Activated T-helper 2 cell treated with anti-CD3 and anti-CD28 coated beads, Interferon-gamma antibody, Interleukin-2, Interleukin-4, amounts not matched to agents 10 μg/mL and 5 μg/mL and 100 μg/mL, durations not matched to agents 14 hours and 24 hours and 36 hours (primary cell): ENCODE data around the gene YDJC. TPM values are rescaled to one million over a fixed set of nuclear protein-coding genes. Genes with fewer than 3 reads are reported as not detected.
"Not testable (repeated sequence)": the region's sequence is repeated elsewhere in the genome, so short reads cannot be mapped to it uniquely, and the experiment has no call there.

Experiments
- DNase-seq: peaks from one replicate; pipeline ENCODE4 v3.0.0; 2021; ENCODE audit warnings: low spot score
- H3K27ac Mint-ChIP-seq: one replicate; pipeline ENCODE4 v1.8.0; 2021; ENCODE audit warnings: mixed read lengths
- H3K27me3 Mint-ChIP-seq: one replicate; pipeline ENCODE4 v1.8.0; 2021; ENCODE audit warnings: low read depth, mixed read lengths
- H3K36me3 Mint-ChIP-seq: one replicate; pipeline ENCODE4 v1.8.0; 2021; ENCODE audit warnings: low read depth, mixed read lengths
- H3K4me1 Mint-ChIP-seq: one replicate; pipeline ENCODE4 v1.8.0; 2021; ENCODE audit warnings: low read depth, mixed read lengths
- H3K4me3 Mint-ChIP-seq: one replicate; pipeline ENCODE4 v1.8.0; 2021; ENCODE audit warnings: low read depth, mild to moderate bottlenecking, moderate library complexity, mixed read lengths
- H3K9me3 Mint-ChIP-seq: one replicate; pipeline ENCODE4 v1.8.0; 2021; ENCODE audit warnings: mixed read lengths
- intact Hi-C: fragments of 100-400 bp; cut with micrococcal nuclease; formaldehyde crosslinking; loops from one replicate; pipeline ENCODE4 v1.15.1; 2023
- total RNA-seq: library from RNA; stranded (reverse); gene quantifications from 2 replicates; pipeline ENCODE4 v1.2.3, GENCODE V29; 2022

The YDJC gene, protein sequence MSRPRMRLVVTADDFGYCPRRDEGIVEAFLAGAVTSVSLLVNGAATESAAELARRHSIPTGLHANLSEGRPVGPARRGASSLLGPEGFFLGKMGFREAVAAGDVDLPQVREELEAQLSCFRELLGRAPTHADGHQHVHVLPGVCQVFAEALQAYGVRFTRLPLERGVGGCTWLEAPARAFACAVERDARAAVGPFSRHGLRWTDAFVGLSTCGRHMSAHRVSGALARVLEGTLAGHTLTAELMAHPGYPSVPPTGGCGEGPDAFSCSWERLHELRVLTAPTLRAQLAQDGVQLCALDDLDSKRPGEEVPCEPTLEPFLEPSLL
- total RNA-seq: 44.3 and 49.6 TPM in 2 replicates

DNA sequence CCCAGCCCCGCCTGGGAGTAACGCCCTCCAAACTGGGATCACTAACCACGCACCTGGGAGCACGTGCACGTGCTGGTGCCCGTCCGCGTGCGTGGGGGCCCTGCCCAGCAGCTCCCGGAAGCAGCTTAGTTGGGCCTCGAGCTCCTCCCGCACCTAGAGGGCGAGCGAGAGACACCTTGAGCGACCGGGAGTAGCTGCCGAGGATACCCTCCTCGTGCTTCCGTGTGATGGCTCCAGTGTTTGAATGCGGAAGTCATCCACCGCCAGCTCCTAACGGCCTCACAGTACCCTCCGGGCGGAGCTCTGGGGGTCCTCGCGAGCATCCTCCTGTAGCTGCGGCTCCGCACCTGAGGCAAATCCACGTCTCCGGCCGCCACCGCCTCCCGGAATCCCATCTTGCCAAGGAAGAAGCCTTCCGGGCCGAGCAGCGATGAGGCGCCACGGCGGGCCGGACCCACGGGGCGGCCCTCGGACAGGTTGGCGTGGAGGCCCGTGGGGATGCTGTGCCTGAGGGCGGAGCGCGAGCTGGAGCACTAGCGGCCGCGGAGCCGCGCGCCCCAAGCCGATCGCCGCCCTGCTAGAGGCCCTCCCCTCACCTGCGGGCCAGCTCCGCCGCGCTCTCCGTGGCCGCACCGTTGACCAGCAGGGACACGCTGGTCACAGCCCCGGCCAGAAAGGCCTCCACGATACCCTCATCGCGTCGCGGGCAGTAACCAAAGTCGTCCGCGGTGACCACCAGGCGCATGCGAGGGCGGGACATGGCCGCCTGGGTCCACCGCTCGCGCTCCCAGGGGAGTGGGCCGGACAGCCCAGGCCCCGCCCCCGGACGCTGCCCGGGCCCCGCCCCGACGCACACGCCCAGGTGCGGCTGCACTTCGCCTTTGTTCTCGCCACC is at the start of gene YDJC:
Gene YDJC, minus strand, starts transcription at position 768 of the 895 bp plus-strand sequence. Its CDS starts 8 bp downstream, at position 760.
- Mint-ChIP-seq H3K9me3 (no peaks in the 10 kb centered on the region), H3K4me1 (peaks cover 36% of the 10 kb centered on the region), H3K27ac (peak within 1 kb of the TSS; percentile 90), H3K4me3 (peak within 1 kb of the TSS; percentile 89), H3K36me3 (peaks cover 29% of the 10 kb centered on the region), H3K27me3 (no peaks in the 10 kb centered on the region)
- peak; percentile 91 for DNase-seq
- intact Hi-C loops: loop anchor here (1.0 kb wide), 2 partner anchors 13 to 58 kb away; partner anchors contain the start of gene SDF2L1

DNA sequence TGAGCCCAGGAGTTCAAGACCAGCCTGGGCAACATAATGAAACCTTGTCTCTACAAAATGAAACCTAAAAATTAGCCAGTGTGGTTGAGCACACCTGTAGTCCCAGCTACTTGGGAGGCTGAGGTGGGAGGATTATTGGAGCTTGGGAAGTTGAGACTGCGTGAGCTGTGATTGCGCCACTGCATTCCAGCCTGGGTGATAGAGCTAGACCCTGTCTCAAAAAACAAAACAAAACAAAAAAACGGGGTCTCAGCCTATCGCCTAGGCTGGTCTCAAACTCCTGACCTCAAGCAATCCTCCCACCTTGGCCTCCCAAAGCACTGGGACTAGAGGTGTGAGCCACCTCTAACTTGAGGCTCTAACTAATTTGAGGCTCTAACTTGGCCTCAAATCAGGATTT is 49.6 kb upstream of the YDJC start:
- Mint-ChIP-seq H3K4me1 (no peaks in the 10 kb centered on the region), H3K4me3 (no peak overlapping the region), H3K27me3 (no peaks in the 10 kb centered on the region), H3K9me3 (no peaks in the 10 kb centered on the region), H3K36me3 (peaks cover 43% of the 10 kb centered on the region), H3K27ac (no peak overlapping the region)
- intact Hi-C loops: no loop called here
- DNase-seq: no peak

DNA sequence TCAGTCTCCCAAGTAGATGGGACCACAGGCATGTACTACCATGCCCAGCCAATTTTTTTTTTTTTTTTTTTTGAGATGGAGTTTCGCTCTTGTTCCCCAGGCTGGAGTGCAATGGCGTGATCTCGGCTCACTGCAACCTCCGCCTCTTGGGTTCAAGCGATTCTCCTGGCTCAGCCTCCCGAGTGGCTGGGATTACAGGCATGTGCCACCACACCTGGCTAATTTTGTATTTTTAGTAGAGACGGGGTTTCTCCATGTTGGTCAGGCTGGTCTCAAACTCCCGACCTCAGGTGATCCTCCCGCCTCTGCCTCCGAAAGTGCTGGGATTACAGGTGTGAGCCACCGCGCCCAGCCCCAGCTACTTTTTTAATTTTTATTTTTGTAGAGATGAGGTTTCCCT is 49.0 kb upstream of the YDJC start:
- H3K4me3 Mint-ChIP-seq, H3K27me3 Mint-ChIP-seq, H3K27ac Mint-ChIP-seq, intact Hi-C loops, DNase-seq, H3K9me3 Mint-ChIP-seq, H3K4me1 Mint-ChIP-seq: not testable (repeated sequence)
- H3K36me3 Mint-ChIP-seq: peaks cover 46% of the 10 kb centered on the region

DNA sequence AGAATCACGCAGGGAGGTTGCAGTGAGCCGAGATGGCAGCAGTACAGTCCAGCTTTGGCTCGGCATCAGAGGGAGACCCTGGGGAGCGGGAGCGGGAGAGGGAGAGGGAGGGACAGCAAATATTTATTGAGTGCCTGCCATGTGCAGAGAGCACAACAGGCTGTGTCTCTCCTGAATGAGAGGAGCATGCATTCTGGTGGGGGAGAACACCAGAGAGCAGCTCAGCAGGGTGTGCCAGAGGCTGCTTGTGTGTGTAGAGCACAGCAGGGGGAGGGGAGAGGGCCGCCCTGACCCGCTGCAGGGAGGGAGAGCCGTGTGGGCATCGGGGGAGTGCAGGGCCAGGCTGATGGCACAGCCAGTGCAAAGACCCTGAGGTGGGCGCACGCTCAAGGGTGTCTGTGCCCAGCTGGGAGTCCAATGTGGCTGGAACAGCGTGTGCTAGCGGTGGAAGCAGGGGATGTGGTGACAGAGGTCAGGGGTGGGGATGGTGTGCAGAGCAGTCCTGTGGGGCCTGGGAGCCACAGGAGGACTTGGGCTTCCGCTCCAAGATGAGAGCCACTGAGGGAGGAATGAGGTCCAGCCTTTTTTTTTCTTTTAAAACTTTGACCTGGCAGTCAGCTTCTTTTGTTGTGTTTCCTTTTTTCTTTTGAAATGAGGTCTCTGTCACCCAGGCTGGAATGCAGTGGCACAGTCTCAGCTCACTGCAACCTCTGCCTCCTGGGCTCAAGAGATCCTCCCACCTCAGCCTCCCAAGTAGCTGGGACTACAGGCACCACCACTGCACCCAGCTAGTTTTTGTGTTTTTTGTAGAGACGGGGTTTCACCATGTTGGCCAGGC is 48.0 kb upstream of the YDJC start:
- Mint-ChIP-seq H3K36me3 (peaks cover 56% of the 10 kb centered on the region), H3K27me3 (no peaks in the 10 kb centered on the region), H3K27ac (no peak overlapping the region), H3K9me3 (no peaks in the 10 kb centered on the region), H3K4me3 (no peak overlapping the region), H3K4me1 (no peaks in the 10 kb centered on the region)
- DNase-seq: no peak
- intact Hi-C loops: no loop called here

- H3K4me3 Mint-ChIP-seq: no peak overlapping the region
- no peaks in the 10 kb centered on the region for H3K27me3 Mint-ChIP-seq
- intact Hi-C loops: no loop called here
- H3K9me3 Mint-ChIP-seq: no peaks in the 10 kb centered on the region
- H3K36me3 Mint-ChIP-seq: peaks cover 61% of the 10 kb centered on the region
- peaks cover 1% of the 10 kb centered on the region for H3K4me1 Mint-ChIP-seq
- H3K27ac Mint-ChIP-seq: no peak overlapping the region
- DNase-seq: no peak
These were observed 44.9 kb upstream of the YDJC start for GRCh38 chr22:21674638-21675245.

DNA sequence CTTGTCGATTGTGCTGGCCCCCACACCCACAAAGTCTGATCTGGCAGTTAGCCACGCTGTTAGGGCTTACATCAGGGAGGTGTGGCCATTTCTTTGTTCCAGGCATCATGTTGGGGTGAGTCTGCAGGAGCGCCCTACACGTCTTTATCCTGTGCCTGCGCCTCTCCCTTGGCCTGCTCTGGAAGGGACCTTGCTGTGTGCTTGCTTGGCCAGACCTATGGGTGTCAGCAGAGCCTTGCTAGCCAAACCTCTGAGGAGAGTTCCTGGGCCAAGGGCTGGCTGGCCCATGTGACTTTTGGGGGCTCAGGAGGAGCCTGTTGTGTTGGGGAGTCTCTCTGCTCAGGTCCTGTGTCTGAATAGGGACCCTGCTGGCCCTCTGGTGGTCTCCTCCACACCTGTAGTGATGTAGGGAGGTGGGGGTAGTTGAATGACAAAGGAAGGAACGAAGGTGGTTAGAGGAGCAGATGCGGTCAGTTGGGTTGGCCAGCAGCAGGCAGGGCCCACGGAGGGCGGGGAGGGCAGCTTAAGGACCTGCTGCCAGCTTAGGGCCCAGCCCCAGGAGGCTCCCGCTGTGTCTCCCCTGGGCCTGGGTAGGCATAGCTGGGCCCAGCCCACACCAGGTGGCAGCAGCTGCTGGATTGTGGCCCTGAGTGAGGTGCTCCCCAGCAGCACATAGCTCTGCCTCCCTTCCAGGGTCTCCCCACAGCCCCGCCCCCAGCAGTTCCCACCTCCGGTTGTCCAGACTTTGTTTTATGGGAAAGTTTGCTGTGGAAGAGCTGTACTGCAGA is 43.9 kb upstream of the YDJC start:
- peaks cover 2% of the 10 kb centered on the region for H3K4me1 Mint-ChIP-seq
- peaks cover 66% of the 10 kb centered on the region for H3K36me3 Mint-ChIP-seq
- H3K27ac Mint-ChIP-seq: no peak overlapping the region
- no peak overlapping the region for H3K4me3 Mint-ChIP-seq
- intact Hi-C loops: no loop called here
- no peaks in the 10 kb centered on the region for H3K9me3 Mint-ChIP-seq
- no peak for DNase-seq
- H3K27me3 Mint-ChIP-seq: no peaks in the 10 kb centered on the region

DNA sequence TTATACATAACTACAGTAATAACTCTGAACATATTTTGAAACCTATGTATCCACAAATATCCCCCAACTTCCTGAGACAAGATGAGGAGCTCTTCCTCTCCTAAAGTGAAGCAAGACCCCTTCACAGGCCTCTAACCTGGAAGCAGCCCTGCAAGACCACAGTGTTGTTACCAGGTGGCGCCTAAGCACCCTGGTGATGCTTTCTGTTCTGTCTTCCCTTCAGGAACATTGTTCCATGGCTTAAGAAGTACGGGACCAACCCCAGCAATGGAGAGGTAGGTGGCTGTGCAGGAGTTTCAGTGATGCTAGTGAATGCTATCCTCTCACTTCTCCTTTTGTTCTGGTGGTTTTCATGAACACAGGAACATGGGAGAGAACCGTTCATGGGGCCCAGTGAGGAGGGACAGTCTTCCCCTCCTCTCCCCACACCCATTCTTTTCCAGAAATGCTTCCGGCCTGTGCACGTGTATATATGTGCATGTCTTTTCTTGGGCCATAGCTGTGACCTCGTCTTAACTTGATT is 42.3 kb upstream of the YDJC start:
- Mint-ChIP-seq H3K27me3 (no peaks in the 10 kb centered on the region), H3K4me3 (no peak overlapping the region), H3K36me3 (peaks cover 59% of the 10 kb centered on the region), H3K4me1 (peaks cover 6% of the 10 kb centered on the region), H3K9me3 (no peaks in the 10 kb centered on the region), H3K27ac (no peak overlapping the region)
- DNase-seq: no peak
- intact Hi-C loops: no loop called here

DNA sequence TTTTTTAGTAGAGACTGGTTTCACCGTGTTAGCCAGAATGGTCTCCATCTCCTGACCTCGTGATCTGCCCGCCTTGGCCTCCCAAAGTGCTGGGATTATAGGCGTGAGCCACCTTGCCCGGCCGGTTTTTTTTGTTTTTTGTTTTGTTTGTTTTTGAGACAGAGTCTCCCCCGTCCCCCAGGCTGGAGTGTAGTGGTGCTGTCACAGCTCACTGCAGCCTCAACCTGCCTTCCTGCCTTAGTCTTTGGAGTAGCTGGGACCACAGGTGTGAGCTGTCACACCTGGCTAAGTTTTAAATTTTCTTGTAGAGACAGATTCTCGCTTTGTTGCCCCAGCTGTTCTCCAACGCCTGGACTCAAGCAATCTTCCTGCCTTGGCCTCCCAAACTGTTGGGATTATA is 39.2 kb upstream of the YDJC start:
- H3K27ac Mint-ChIP-seq: no peak overlapping the region
- H3K4me1 Mint-ChIP-seq: peaks cover 15% of the 10 kb centered on the region
- H3K36me3 Mint-ChIP-seq: peaks cover 41% of the 10 kb centered on the region
- intact Hi-C loops: no loop called here
- H3K27me3 Mint-ChIP-seq: no peaks in the 10 kb centered on the region
- DNase-seq: no peak
- no peaks in the 10 kb centered on the region for H3K9me3 Mint-ChIP-seq
- peak overlapping the region; percentile 11 for H3K4me3 Mint-ChIP-seq

DNA sequence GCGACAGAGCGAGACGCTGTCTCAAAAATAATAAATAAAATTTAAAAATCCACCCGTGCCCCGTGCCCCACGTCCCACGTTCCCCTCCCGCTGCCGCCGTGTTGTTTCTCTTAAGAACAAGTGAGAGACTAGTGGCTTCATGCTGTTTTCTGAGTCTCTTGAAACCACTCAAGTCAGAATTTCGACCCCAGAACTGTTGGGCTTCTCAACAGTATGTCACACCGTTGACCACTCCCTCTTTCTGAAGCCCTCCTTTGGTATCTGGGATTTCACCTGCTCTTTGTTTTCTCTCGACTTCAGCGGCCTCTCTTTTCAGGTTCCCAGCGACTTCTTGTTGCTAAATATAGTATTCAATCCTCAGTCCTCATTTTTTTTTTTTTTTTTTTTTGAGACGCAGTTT is 37.0 kb upstream of the YDJC start:
- Mint-ChIP-seq H3K4me1 (peaks cover 15% of the 10 kb centered on the region), H3K27ac (peak overlapping the region; percentile 95), H3K27me3 (no peaks in the 10 kb centered on the region), H3K4me3 (peak overlapping the region; percentile 98), H3K9me3 (no peaks in the 10 kb centered on the region), H3K36me3 (peaks cover 20% of the 10 kb centered on the region)
- no peak for DNase-seq
- intact Hi-C loops: loop anchor here (1.0 kb wide), 1 partner anchor 14 kb away; no protein-coding TSS in a partner anchor

GRCh38 chr22:21665047-21665851 is 35.4 kb upstream of the YDJC start:
- intact Hi-C loops: no loop called here
- Mint-ChIP-seq H3K27ac (peak overlapping the region; percentile 95), H3K4me1 (peaks cover 15% of the 10 kb centered on the region), H3K27me3 (no peaks in the 10 kb centered on the region), H3K4me3 (peak overlapping the region; percentile 98), H3K9me3 (no peaks in the 10 kb centered on the region), H3K36me3 (peaks cover 13% of the 10 kb centered on the region)
- no peak for DNase-seq

GRCh38 chr22:21663738-21664137 is 33.9 kb upstream of the YDJC start:
- H3K27me3 Mint-ChIP-seq: no peaks in the 10 kb centered on the region
- H3K36me3 Mint-ChIP-seq: peaks cover 7% of the 10 kb centered on the region
- intact Hi-C loops: no loop called here
- peaks cover 13% of the 10 kb centered on the region for H3K4me1 Mint-ChIP-seq
- DNase-seq: no peak
- H3K9me3 Mint-ChIP-seq: no peaks in the 10 kb centered on the region
- peak overlapping the region; percentile 4 for H3K27ac Mint-ChIP-seq
- H3K4me3 Mint-ChIP-seq: peak overlapping the region; percentile 3
